22Rv1 (cell line): ENCODE data around the gene BRI3.

Experiments
- ZFX ChIP-seq: fragments of 450-650 bp; IDR thresholded peaks from 2 replicates; pipeline ENCODE4 v1.6.1; 2017; ENCODE audit warnings: antibody characterized with exemption, borderline replicate concordance
- TF ChIP-seq, protein P1 (sequence below): fragments of 450-650 bp; IDR thresholded peaks from 2 replicates; pipeline ENCODE4 v1.5.1; 2017; ENCODE audit warnings: mild to moderate bottlenecking

DNA sequence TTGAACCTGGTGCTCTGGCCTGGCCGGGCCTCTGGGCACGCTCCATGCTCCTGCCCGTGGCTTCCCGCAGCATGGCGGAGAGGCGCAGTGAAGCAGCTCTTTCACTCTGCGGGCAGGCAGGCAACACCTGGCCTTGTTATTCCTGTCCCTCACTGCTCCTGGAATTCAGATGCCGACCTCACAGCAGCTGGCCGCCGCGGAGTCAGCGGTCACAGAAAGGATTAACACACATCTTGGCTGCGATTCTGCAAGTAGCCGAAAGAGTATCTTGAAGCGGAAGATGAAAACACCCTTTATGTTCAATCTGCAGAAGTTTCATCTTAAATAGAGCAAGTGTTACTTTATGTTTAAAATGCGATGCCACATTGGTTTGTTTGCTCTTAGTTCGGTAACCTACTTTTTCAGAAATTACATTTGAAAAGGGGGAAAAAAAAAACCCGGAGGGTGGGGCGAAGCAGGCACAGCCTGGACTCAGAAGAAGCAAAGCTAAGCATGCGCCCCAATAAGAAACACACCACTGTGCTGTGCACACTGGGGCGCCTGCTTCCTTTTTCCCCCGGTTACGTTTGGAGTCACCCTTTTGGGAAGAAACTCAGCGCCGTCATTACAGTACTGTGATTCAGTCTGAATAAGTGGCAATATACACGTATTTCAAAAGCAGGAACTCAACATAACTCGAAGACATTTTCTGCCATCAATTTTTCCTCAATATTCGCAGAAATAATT is 42.3 kb downstream of the BRI3 start:
- TF ChIP-seq, protein P1, sequence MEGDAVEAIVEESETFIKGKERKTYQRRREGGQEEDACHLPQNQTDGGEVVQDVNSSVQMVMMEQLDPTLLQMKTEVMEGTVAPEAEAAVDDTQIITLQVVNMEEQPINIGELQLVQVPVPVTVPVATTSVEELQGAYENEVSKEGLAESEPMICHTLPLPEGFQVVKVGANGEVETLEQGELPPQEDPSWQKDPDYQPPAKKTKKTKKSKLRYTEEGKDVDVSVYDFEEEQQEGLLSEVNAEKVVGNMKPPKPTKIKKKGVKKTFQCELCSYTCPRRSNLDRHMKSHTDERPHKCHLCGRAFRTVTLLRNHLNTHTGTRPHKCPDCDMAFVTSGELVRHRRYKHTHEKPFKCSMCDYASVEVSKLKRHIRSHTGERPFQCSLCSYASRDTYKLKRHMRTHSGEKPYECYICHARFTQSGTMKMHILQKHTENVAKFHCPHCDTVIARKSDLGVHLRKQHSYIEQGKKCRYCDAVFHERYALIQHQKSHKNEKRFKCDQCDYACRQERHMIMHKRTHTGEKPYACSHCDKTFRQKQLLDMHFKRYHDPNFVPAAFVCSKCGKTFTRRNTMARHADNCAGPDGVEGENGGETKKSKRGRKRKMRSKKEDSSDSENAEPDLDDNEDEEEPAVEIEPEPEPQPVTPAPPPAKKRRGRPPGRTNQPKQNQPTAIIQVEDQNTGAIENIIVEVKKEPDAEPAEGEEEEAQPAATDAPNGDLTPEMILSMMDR: no peak
- TF ChIP-seq ZFX: no peak
